Stimulated activated CD4-positive, alpha-beta T cell treated with anti-CD3 and anti-CD28 coated beads, Interleukin-1b, Interleukin-23, amount 100 ng/mL, for 1 hour (primary cell): ENCODE results near the gene TRIOBP.

Experiments used
- DNase-seq, 2 donors: peaks; one replicate each; pipeline ENCODE4 v3.0.0-alpha.2; 2020; ENCODE audit warnings: low read depth in 2 of 2

The TRIOBP gene

GRCh38 chr22:37749226-37749625, 52.4 kb downstream of the TRIOBP start:
- DNase-seq, result no peak

- DNase-seq, result no peak
These were observed 53.2 kb downstream of the TRIOBP start for GRCh38 chr22:37749831-37750595.

- no peak for DNase-seq
These were observed 53.8 kb downstream of the TRIOBP start for GRCh38 chr22:37750596-37751162.

GRCh38 chr22:37751449-37752188, 54.8 kb downstream of the TRIOBP start:
- no peak for DNase-seq

- no peak for DNase-seq
These were observed 55.6 kb downstream of the TRIOBP start for GRCh38 chr22:37752189-37753087.

GRCh38 chr22:37753746-37754145, 56.9 kb downstream of the TRIOBP start:
- no peak for DNase-seq

GRCh38 chr22:37757663-37758062, 60.8 kb downstream of the TRIOBP start:
- no peak for DNase-seq

GRCh38 chr22:37758694-37759093, 61.8 kb downstream of the TRIOBP start:
- no peak for DNase-seq

- DNase-seq, result no peak
These were observed 62.4 kb downstream of the TRIOBP start for GRCh38 chr22:37759281-37759680.

- DNase-seq, result no peak
These were observed 63.3 kb downstream of the TRIOBP start for GRCh38 chr22:37760152-37760551.

- DNase-seq, result no peak
These were observed 65.6 kb downstream of the TRIOBP start for GRCh38 chr22:37762389-37762836.

- no peak for DNase-seq
These were observed 66.2 kb downstream of the TRIOBP start for GRCh38 chr22:37763012-37763411.

- DNase-seq, result no peak
These were observed 66.8 kb downstream of the TRIOBP start for GRCh38 chr22:37763652-37764051.

- no peak for DNase-seq
These were observed 67.8 kb downstream of the TRIOBP start for GRCh38 chr22:37764622-37765021.

- no peak for DNase-seq
These were observed 68.7 kb downstream of the TRIOBP start for GRCh38 chr22:37765498-37765897.

GRCh38 chr22:37765953-37766576, 69.2 kb downstream of the TRIOBP start:
- no peak for DNase-seq

- no peak for DNase-seq
These were observed 71.4 kb downstream of the TRIOBP start for GRCh38 chr22:37768273-37768672.

- no peak for DNase-seq
These were observed 72.2 kb downstream of the TRIOBP start for GRCh38 chr22:37769056-37769455.

GRCh38 chr22:37771081-37771480, 74.2 kb downstream of the TRIOBP start:
- DNase-seq, result no peak

- no peak for DNase-seq
These were observed 75.0 kb downstream of the TRIOBP start for GRCh38 chr22:37771702-37772427.

- no peak for DNase-seq
These were observed 77.9 kb downstream of the TRIOBP start for GRCh38 chr22:37774728-37775127.
